Activated CD4-positive, alpha-beta T cell treated with anti-CD3 and anti-CD28 coated beads, Interleukin-2, Interleukin-4, amounts not matched to agents 100 ng/mL and 50 ng/mL, durations not matched to agents 16 hours and 8 hours (primary cell): Measurements from ENCODE around the gene IMP3.

Experiments
- DNase-seq: peaks from one replicate; pipeline ENCODE4 v3.0.0-alpha.2; 2020; ENCODE audit warnings: low spot score

Gene IMP3

GRCh38 chr15:75620841-75621391 is 19.1 kb downstream of the IMP3 start:
- no peak for DNase-seq

- DNase-seq: no peak
Measured at GRCh38 chr15:75620058-75620820, 19.8 kb downstream of the IMP3 start.

DNA sequence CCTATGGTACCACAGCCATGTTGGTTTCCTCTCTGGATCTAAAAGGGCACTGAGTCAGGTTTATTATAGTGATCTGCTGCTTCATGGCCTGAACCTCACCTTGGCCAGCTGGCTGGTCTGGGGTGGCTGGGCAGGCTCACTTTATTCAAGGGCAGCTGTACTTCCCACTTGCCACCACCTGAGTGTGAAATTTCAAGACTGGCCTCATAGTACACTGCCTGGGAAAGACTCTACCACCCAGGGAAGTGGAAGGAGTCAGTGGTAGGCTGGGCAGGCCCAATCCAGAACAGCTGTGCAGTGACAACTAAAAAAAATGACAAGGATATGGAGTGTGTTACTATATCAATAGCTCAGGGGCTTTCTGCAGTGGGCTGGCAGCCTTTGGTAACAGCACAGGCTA is 23.3 kb downstream of the IMP3 start:
- DNase-seq: no peak

GRCh38 chr15:75606711-75607699 is 33.0 kb downstream of the IMP3 start:
- DNase-seq: peak; percentile 19

DNA sequence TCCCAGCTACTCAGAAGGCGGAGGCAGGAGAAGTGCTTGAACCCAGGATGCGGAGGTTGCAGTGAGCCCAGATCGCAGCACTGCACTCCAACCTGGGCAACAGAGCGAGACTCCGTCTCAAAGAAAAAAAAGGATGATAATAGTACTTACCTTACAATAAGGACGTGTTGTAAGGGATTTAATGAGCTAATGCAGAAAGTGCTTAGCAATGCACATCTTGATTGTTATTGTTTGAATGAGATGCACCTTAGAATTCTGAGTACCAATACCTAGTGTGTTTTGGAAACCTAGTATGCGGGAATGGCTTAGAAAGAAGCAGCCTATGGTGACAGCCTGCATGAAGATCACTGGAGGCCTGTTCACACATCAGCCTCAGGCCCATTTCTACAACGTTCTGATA is 34.0 kb downstream of the IMP3 start:
- DNase-seq: no peak

DNA sequence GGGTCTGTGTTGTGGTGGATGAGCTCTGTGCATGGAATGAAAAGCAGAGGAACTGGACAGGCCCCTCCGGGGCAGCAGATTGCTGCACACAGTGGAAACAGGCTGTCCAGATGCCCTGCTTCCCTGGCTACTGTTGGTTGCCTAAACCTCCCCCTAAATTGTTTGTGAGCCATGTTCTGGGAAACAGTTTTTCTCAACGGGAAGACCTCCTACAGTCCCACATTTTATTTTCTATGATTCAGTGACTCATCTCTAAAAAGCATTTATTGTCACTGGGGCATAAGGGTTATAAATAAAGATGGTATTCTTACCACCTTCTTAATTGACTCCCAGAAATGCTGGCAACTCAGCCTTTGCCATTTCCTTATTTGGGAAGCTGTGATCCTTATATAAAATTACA is 40.6 kb downstream of the IMP3 start:
- DNase-seq: no peak

DNA sequence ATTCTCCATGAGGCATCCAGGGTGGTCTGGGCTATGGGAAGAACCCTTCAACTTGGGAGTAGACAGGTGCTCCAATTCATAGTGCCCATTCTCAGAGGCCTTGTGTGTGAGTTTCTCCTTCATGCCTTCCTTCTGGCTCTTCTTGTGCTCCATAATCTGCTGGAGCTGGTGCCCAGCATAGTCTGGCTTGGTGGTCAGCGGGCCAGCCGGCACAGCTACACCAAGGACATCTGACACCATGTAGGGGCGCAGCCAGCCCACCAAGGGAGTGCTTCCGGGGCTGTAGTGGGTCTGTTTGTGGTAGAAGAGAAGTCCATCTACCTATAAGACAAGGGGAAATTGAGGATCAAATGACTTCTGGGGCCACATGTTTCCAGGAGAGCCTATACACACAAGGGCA is 41.7 kb downstream of the IMP3 start:
- DNase-seq: no peak

DNA sequence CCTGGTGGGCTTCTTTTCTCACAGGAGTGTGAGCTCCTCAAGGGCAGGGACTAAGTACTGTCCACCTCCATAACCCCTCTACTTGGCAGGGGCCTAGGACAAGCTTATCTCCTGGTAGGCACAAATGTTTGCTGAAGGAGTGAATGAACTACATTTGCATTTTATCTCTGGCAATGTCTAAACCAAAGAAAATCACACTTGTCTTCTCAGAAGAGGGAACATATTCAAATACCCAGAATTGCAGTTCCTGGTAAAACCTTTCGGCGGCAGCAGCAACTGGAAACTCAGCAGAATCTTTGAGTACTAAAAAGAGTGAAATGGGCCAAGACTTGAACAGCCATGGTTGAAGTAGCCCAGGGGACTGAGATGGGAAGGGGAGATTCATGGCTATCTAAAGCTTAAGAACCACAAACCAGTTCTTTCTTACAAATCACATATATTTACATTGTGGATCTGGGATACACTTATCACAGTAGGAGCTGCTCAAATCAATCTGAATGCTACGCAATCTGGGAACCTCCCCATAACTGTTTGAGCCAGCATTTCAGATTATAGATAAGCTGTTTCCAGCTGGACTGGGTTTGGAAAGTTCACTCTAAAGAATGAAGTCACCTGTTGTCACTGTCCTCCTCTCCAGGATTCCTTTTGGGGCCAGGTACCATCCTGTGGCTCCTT is 42.2 kb downstream of the IMP3 start:
- peak; percentile 55 for DNase-seq

DNA sequence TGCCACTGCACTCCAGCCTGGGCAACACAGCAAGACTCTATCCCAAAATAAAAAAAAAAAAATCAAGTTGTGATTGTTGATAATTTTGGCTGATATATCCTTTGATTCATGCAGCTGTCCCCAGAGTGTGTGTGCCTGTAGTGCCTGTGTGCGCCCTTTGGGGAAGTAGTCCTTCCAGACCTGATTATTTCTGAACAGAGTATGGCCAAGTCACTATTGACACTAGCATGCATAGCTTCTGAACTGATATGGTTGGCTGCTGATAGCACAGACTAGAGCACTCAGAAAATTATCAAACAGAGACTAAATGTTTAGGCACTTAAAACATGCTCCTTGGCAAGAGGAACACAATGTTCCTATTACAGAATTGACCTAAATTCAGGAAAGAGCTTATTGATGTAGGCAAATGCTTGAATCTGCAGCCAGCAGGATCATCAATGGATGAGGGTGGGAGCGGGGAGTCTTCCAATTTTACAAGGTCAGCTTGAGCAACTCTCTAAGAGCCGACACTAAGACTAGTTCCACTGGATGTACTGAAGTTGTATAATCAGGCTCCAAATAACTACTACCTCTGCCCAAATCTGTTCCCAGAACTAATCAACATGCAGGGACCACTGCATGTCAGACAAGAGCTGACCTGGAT is 43.2 kb downstream of the IMP3 start:
- no peak for DNase-seq

DNA sequence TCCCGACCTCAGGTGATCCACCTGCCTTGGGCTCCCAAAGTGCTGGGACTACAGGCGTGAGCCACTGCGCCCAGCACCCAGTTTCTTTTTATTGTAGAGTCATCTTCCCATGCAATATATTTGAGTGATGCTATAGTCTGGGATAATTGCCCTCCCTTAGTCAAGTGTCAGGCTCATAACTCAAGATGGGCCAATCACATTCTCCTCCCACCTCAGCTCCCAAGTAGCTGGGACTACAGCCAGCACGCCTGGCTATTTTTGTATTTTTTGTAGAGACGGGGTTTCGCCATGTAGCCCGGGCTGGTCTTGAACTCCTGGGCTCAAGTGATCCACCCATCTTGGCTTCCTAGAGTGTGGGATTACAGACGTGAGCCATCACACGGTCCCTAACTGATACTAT is 45.7 kb downstream of the IMP3 start:
- DNase-seq: no peak

DNA sequence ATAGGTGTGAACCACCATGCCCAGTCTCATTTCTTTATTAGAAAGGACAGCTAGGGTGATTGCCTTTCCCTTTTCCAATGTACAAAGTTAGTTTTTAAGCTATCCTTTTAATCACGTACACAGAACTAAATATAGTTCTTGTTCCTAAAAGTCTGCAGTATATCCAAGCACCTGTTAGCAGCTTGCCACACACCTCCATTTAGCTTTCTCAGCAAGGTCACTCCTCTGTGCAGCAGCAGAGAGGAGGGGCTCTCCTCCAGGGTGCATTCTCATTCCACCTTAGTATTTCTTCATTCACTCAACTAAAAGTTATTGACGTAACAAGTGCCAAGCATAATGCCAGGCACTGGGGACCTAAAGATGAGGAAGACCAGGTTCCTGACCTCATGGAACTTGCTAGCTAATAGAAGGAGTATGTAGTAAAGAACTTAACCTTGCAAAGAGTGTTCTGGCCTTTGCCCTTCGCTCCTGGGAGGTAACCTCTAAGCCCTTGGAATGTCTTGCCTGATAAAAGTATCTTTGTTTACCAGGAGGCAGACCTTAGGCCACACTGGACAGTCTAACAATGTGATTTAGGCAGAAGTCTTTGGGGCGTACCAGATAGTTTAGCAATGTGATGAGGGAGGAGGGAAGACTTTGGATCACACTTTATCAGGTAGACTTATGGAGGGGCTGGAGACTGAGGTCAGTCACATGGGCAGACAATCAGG is 48.2 kb downstream of the IMP3 start:
- DNase-seq: no peak

DNA sequence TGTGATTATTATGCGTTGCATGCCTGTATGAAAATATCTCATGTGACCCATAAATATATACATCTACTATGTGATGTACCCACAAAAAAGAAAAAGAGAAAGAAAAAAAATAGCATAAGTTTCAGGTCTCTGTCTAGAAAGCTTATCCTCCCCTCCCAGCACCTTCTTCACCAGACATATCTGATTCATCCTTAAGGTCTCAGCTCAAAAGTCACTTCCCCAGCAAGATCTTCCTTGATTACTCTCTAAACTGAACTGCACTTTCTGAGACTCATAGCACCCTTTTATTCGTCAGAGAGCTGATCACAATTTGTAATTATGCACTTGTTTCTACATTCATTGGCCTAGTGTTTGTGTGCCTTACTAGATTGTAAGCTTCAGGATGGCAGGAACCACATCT is 49.8 kb downstream of the IMP3 start:
- DNase-seq: no peak
